HEK293 (cell line): Measurements from ENCODE around the gene EIF4H.

Experiments used
- BCL11A ChIP-seq: fragments of 450-650 bp; formaldehyde crosslinking; IDR thresholded peaks from 2 replicates; pipeline ENCODE4 v1.5.1; 2016; ENCODE audit warnings: low read depth, missing biosample characterization, missing genetic modification characterization
- KLF16 ChIP-seq: fragments of 450-650 bp; formaldehyde crosslinking; IDR thresholded peaks from 2 replicates; pipeline ENCODE4 v1.5.1; 2017; ENCODE audit warnings: missing biosample characterization, missing genetic modification characterization
- TRIM28 ChIP-seq: IDR thresholded peaks from 2 replicates; pipeline ENCODE4 v1.6.1; 2011; ENCODE audit warnings: low read length, control low read depth, borderline replicate concordance
- ZBTB11 ChIP-seq: fragments of 450-650 bp; formaldehyde crosslinking; conservative IDR thresholded peaks from 2 replicates; pipeline ENCODE4 v1.5.1; 2016; ENCODE audit warnings: low read depth, missing biosample characterization, missing genetic modification characterization
- ZNF324 ChIP-seq: fragments of 450-650 bp; formaldehyde crosslinking; IDR thresholded peaks from 2 replicates; pipeline ENCODE4 v1.5.1; 2016; ENCODE audit warnings: missing biosample characterization, missing genetic modification characterization
- ZNF335 ChIP-seq: fragments of 450-650 bp; formaldehyde crosslinking; conservative IDR thresholded peaks from 2 replicates; pipeline ENCODE4 v1.5.1; 2016; ENCODE audit warnings: missing biosample characterization, missing genetic modification characterization
- ZNF341 ChIP-seq: fragments of 450-650 bp; formaldehyde crosslinking; IDR thresholded peaks from 2 replicates; pipeline ENCODE4; 2016; ENCODE audit warnings: low read depth, missing biosample characterization, missing genetic modification characterization
- ZNF366 ChIP-seq: fragments of 450-650 bp; formaldehyde crosslinking; conservative IDR thresholded peaks from 2 replicates; pipeline ENCODE4 v1.5.1; 2016; ENCODE audit warnings: missing biosample characterization, missing genetic modification characterization
- ZNF561 ChIP-seq: fragments of 450-650 bp; IDR thresholded peaks from 2 replicates; pipeline ENCODE4 v1.5.1; 2018; ENCODE audit warnings: missing biosample characterization, missing genetic modification characterization, borderline replicate concordance
- TF ChIP-seq, protein P1 (sequence below): fragments of 450-650 bp; formaldehyde crosslinking; IDR thresholded peaks from 2 replicates; pipeline ENCODE4 v1.5.1; 2016; ENCODE audit warnings: missing biosample characterization, missing genetic modification characterization
- TF ChIP-seq, protein P2 (sequence below): IDR thresholded peaks from 2 replicates; pipeline ENCODE4 v1.6.1; 2011; ENCODE audit warnings: mild to moderate bottlenecking, low read depth, low read length, borderline replicate concordance

GRCh38 chr7:74126220-74126880 lies 47.8 kb upstream of the EIF4H start:
- TF ChIP-seq ZNF341 (tag by site-specific recombination) (no peak), ZNF324 (no peak), BCL11A (tag by site-specific recombination) (no peak), ZNF335 (no peak), ZNF366 (tag by site-specific recombination) (no peak), ZNF561 (tag by site-specific recombination) (no peak), ZBTB11 (tag by site-specific recombination) (no peak), TRIM28 (no peak), KLF16 (tag by site-specific recombination) (no peak)
- TF ChIP-seq, protein P1, sequence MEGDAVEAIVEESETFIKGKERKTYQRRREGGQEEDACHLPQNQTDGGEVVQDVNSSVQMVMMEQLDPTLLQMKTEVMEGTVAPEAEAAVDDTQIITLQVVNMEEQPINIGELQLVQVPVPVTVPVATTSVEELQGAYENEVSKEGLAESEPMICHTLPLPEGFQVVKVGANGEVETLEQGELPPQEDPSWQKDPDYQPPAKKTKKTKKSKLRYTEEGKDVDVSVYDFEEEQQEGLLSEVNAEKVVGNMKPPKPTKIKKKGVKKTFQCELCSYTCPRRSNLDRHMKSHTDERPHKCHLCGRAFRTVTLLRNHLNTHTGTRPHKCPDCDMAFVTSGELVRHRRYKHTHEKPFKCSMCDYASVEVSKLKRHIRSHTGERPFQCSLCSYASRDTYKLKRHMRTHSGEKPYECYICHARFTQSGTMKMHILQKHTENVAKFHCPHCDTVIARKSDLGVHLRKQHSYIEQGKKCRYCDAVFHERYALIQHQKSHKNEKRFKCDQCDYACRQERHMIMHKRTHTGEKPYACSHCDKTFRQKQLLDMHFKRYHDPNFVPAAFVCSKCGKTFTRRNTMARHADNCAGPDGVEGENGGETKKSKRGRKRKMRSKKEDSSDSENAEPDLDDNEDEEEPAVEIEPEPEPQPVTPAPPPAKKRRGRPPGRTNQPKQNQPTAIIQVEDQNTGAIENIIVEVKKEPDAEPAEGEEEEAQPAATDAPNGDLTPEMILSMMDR (tag by site-specific recombination), result no peak
- TF ChIP-seq, protein P2, sequence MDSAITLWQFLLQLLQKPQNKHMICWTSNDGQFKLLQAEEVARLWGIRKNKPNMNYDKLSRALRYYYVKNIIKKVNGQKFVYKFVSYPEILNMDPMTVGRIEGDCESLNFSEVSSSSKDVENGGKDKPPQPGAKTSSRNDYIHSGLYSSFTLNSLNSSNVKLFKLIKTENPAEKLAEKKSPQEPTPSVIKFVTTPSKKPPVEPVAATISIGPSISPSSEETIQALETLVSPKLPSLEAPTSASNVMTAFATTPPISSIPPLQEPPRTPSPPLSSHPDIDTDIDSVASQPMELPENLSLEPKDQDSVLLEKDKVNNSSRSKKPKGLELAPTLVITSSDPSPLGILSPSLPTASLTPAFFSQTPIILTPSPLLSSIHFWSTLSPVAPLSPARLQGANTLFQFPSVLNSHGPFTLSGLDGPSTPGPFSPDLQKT, result no peak
